GM18517 (cell line): Measurements from ENCODE around the gene PGS1.

Experiments
- ATAC-seq: cut with Tn5 transposase; IDR thresholded peaks from one replicate; pipeline ENCODE4 v1.9.1; 2021; ENCODE audit warnings: mild to moderate bottlenecking, moderate library complexity; ENCODE audit not compliant: unreplicated experiment

The PGS1 gene

DNA sequence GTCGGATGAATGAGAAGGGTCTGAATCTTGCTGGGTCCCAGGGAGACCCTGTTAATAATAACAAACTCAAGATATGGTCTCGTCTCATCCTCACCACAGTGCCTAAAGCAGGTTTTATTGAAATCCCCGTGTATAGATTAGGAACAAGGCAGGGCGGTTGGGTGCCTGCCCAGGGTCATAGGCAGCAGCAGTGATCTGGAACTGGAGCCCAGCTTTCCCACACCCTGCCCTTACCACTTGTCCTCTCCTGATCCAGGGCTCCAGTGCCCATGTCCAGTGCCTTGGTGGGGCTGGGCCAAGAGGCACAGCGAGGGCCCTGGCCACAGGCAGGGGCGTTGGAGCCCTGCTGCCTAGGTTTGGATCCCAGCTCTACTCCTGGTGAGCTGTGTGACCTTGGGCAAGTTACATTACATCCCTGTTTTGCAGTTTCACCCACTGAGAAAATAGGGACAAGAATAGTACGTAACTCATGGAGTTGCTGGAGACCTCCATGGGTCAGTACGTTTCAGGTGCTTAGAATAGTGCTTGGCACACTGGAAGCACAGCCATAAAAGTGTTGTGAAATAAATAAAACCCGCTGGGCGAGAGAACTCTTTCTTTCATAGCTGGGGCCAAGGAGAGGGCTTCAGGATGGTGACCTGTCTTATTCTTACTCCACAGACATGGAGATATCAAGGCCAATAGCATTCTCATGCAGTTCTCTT is 32.5 kb upstream of the PGS1 start:
- no peak for ATAC-seq

DNA sequence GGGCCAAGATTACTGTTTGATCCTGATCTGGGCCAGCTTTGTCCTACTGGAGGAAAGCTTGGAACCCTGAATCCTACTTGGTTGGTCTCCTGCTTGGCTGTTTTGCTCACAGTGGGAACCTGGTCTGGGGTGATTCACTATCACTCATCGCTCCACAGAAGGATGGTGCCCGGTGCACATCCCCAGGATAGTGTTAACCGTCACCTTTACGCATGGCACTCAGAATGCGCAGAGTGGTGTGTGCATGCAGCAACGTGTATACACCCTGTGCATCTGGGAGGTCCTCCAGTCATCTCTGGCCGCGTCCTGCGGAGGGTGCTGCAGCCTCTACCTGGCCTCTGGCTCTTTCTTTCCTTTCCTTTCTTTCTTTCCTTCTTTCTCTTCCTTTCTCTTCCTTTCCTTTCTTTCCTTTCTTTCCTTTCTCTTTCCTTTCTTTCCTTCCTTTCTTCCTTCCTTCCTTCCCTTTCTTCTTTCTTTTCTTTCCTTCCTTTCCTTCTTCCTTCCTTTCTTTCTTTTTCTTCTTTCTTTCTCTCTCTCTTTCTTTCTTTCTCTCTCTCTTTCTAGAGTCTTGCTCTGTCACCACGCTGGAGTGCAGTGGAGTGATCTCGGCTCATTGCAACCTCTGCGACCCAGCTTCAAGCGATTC is 31.7 kb upstream of the PGS1 start:
- no peak for ATAC-seq

DNA sequence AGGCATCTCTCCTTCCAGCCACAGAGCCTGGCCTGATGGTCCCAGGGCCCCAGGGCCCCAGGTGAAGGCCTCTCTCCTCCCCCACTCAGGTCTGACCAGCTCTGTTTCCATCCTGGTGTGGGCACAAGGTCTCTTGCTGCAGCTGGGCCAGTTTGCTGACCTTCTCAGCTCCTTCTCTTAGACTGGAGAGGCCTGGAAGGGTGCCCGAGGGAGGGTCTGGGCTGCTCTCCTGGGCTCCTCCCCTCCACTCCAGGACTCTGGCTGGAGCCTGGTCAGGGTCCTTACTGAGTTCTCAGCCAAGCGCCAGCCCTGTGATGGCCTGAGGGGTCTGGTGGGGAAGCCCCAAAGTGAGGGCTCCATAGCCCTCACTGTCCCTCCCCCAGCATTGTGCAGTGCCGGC is 31.0 kb upstream of the PGS1 start:
- no peak for ATAC-seq

DNA sequence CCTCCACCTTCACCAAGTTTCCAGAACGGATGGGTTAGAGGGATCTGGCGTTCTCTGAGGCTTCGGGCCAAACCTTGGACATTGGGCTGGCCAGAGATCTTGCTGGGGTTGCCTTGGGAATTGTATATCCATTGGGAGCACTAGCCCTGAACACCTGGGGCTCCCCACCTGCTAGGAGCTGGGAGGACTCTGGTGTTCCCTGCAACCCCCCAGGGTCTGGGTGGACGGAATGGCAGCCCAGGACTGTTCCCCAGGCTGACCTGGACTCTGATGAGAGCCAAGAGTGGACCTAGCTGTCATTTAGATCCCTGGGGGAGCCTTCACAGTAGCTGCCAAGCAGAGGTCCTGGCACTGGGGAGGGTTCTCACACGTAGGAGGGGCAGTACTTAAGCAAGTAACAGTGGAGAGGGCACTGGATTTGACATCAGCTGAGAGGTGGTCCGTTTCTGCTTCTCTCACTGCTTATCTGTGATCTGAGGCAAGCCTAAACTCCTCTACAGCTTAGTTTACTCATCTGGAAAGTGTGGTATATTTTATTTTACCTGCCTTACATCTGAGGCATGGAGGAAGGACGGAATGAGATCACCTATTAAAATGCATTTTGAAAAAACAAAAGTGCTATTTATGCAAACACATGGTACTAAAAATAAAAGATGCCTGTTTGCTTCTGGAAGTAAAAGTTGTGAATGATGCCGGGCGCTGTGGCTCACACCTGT is 30.2 kb upstream of the PGS1 start:
- ATAC-seq = no peak

DNA sequence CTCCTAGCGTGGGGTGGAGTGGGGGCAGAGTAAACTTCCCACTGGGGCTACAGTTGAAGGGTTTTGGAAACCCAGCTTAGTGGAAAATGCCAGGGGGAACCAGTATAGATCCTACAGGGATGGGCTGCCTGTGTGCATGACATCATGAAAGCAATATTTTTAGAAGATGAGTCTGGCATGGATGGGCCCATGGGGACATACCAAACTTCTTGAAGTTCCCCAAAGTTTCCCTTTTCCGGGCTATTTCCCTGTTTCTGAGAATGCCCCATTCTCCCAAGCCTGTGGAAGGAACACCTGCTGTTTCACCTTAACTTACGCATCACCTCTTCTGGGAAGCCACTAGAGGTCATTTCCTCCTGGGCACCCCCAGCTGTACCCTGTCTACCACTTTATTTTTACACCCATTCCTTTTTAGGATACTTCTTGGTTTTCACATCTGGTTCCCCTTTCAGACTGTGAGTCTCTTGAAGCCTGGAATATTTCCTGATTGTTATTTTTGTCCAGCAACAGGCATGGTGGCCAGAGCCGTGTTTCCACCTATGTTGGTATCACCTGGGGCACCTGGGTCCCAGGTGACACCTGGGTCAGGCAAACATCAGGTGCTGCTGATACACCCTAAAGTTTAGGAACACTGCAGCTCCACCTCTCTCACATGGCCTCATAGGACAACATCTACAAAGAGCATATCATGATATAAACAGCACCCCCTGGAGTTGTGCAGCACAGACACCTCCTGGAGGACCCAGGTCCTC is 28.4 kb upstream of the PGS1 start:
- ATAC-seq = no peak

DNA sequence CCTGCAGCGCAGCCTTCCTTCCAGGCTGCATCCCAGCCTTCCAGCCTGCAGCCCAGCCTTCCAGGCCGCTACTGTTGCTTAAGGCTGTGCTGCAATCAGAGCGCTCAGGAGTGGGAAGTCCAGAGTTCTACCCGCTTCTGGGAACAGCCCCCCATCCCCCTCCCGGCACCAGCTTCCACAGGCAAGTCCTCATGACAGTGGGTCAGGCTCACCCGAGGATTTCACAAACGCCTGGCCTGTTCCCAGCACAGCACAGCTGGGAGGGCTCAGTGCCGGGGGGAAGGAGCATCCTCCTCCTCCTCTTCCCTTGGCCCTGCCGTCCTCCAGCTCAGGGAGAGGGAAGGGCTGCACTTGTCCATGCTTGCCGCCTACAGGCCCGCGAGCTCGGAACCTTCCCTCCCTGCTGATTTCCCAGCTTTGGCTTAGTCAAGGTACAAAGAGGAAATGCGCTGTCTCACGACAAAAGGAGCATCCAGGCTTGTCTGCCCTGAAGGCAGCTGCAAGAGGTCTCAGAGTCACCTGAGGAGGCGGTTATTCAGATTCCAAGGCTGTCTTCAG is 26.9 kb upstream of the PGS1 start:
- ATAC-seq = no peak

DNA sequence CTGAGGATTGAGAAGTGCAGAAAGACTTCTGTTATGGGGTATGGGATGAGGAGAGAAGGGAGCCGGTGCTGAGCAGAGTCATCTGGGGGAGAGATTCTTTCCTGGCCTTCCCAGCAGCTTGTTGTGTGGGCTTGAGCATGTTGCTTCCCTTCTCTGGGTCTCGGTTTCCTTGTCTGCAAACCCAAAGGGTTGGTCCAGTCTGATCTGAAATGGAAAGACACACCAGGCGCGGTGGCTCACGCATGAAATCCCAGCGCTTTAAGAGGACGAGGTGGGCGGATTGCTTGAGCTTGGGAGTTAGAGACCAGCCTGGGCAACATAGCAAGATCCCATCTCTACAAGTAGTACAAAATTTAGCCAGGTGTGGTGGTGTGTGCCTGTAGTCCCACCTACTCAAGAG is 24.6 kb upstream of the PGS1 start:
- ATAC-seq = no peak

DNA sequence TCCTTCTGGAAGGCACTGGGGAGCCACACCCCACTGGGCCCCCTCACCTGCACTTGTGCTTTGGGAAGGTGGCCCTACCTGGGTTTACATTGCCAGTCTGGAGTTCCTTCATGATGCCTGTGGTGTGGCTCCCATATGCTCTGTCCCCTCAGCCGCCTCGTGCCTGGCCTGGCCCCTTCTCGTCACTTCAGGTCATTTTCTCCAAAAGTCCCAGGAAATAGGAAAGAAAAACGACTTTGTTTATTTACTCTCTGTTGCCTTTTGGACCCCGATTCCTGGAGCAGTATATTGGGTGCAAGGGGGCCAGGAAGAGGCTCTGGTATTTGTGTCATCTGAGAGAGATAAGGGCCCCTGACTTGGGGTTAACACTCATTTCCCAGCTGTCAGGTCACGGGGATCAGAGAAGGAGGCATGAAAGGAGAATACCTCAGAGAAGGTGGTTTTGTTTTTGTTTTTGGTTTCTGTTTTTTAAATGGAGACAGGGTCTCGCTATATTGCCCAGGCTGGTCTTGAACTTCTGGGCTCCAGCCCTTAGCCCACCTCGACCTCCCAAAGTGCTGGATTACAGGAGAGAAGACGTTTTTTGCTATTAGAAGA is 23.3 kb upstream of the PGS1 start:
- ATAC-seq = no peak

DNA sequence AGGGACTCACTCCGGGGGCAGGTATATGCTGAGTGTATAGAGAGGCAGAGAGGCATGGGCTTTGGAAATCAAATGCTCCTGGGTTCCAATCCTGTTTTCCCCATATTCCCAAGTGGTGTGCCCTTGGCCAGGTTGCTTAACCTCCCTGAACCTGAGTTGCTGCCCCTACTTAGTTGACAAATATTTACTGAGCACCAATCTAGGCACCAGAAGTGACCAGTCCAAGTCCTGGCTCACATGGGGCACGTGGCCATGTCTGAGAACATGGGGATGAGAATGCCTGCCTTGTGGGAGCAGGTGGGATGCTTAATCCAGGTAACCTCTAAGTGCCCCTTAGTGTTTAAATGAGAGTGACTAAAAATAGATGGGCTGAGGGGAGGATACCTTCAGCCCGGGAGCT is 22.7 kb upstream of the PGS1 start:
- no peak for ATAC-seq

DNA sequence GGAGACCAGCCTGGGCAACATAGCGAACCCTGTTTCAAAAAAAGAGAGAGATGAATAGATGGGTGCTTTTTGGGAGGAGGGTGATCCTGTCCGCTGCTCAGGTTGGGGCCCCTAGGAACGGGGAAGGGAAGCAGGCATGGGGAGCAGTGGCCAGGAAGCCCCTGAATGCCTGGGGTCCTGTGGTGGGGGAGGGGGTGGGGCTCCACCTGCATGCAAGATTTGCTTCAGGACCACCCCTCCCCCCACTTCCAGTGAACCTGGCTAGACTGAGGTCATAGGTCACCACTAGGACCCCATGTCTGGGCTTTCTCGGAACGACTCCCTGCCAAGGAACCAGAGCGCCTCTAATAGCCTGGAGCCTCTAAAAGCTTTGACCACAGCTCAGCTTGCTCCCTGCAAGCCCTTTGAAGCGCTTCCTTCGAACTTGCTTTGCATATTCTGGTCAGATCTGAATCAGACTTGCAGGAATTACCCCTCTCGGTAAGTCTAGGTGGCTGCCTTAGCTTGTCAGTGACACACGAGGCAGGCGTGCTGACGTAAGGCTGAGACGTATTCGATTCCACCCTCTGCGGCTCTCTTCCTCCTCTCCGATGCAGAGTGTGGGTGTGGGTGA is 22.2 kb upstream of the PGS1 start:
- peak; percentile 77 for ATAC-seq

DNA sequence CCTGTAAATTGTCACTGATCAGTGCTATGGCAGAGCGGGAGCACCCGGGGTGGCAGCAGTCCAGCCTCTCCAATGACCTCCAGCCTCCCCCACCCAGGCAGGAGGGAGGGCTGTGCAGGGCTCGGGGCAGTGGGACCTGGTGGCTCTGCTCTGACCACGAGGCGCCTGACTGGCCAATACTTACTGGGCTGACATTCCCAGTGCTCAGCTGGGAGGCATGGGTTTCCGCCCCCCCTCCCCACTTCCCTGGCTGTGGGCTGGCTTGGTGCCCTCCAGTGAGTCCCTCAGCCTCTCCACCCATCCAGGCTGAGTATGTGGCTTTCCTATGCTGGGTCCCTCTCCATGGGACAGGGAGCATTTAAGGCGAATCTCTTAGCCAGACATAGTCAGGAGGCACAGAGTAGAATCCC is 21.3 kb upstream of the PGS1 start:
- no peak for ATAC-seq

DNA sequence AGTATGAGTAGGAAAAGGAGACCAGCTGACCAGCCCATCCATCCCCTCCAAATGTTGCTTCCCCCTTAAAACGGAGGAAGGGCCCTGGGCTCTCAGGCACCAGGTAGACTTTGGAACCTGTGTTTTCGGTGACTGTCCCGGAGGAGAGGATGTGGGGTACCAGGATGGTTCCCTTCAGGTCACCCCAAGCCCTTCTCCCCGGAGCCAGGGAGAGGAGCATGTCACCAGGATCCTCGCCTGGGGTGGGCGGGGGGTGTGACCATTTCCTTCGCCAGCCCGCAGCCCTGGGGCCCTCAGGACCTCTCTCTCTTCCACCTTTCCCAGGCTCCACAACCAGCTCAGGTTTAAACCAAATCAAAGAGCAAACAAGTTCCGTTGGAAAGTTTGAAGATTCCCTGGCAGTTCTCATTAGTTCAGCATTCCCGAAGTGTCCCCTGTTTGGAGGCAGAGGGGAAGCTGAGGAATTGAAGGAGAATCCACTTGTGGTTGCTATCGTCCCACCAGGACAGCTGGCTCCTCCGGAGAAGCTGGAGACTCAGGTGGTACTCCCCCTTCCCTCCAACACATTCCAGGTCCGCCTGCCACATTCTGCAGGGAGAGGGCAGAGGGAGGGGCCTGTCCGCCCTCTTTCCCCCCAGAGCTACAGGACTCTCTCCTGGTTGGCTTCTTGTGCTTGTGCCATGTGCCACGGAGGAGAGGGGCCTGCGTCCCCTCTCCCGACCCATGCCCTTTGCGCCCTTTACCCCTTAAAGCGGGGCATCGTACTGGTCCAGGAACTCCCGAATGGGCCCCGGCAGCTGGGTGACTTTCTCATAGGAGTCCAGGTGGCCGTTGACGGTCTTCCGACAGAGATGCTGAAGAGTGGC is 20.5 kb upstream of the PGS1 start:
- no peak for ATAC-seq

DNA sequence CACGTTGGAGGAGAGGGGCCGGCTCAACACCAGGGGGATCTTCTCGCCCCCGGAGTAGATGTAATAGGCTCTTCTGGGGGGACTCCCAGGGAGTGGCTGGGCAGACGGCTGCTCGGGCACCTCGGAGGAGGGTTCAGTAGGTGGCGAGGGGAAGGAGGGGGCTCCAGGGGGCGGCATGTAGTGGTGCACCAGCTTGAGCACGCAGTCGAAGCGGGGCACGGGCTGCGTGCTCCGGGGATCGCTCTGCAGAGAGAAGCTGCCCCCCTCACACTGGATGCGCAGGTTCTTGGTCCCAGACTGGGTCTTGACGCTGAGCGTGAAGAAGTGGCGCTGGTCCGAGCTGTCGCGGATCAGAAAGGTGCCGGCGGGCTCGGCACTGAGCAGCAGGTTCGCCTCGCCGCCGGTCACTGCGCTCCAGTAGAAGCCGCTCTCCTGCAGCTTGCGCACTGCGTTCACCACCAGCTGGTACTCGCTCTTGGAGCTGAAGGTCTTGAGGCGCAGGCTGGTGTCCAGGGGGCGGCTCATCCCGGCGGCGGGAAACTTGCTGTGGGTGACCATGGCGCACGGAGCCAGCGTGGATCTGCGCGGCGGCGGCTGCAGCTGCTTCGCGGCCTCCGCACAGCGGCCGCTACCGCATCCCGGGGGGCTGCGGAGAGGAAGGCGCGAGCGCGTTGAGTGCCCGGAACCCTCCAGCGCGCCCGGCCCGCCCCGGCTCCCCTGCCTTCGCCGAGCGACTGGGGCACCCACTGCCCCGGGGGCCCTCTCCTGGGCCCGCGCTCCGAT is 19.7 kb upstream of the PGS1 start:
- ATAC-seq = no peak

DNA sequence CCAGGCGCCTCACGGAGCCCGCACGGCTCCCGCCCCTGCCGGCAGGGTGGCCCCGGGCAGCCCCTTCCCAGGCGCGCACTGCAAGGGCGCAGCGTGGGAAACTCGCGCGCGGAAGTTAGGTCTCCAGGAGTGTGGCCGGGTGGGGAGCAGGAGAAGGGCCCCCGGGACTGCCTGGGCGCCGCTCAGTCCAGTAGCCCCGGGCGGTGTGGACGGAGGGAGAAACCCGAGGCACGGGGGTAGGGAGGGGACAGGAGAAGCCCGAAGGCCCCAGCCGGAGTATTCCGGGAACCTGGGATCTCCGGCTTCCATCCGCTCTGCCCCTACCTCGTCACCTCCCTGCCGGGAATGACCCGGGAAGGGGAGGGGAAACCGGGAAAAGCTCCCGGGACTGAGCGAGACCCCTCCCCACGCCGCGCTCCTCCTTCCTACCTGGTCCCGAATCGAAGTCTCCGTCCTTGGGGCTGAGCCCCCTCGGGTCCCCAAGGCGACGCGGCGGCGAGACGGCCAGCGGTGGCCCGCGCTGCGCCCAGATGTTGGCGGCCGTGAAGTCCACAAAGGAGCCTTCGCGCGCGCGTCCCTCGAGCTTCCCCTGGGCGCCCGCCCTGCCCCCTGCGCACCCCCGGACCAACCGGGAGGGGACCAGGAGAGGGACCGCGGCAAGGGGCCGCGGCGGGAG is 19.0 kb upstream of the PGS1 start:
- ATAC-seq = no peak

DNA sequence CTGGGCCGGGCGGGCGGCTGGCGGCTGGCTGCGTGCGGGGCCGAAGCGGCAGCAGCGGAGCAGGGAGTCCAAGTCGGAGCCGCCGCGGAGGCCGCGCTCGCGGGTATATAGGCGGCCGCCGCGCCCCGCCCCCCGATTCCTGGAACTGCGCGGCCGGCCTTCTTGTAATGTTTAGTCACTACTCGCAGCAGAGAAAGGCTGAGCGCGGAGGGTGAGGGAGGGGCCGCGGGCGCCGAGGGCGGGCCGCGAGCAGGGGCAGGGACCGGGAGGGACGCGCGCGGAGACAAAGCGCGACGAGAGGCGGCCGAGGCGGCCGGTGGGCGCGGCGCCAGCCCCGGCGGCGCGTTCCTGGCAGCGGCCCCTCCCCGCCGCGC is 18.5 kb upstream of the PGS1 start, which contains the start of gene SOCS3:
Gene SOCS3, minus strand, starts transcription at position 81 of the 374 bp plus-strand sequence. CDS start 982 bp downstream, outside the sequence.
- ATAC-seq = no peak

DNA sequence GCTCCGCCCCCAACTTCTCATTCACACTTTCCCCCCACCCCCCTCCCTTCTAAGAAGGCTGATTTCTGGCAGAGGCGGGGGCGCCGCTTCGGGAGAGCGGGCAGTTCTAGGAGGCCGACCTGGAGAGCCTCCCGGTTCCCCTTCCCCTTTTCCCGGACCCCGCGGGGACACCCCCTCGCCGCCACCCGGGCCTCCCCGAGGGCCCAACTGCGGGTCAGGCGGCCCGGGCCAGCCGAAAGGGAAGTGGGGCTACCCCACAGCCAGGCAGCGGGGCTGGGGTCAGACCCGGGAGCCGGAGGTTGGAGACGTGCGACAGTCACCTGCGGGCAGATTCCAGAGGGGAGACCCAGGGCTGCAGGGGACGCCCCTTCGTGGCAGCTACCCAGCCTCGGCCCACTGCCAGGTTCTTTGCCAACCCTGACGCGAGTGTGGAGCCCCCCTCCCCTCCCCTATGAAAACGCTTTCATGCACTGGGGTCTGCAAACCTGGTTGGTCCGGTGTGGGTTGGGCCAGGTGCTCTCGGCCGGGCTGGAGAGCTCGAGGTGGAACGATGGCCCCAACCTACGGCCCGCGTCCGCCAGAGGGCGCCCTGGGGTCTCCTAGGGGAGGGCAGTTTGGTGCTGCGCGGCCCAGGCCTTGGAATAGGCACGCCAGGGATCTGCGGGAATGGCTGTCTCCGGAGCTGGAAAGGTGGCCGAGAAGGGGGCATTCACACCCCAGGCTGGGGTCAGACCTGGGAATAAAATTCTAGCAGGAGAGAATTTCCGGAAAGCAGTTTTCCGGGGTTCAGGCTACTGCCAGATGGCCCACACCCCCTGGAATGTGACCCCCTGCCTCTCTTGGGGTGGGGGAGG is 17.9 kb upstream of the PGS1 start:
- no peak for ATAC-seq

DNA sequence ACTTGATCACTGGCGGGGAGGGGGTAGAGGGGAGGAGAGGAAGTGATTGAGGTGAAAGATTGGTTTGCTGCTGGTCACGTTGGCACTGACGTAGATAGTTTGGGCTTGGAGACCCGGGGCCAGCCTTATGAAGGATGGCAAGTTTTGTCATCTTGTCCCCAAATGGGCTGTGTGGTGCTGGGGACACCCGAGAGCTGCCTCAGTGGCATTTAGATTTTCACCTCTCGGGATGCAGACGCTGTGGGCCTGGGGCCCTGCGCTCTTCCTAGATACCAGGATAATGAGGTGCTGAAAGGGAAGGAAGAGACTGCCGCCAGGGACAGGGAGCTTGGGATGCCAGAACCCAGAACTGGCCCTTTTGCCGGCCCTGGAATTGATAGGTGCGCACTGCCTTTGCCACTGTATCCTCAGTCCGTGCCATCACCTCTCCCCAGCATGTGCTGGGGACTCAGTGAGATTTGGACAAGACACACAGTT is 17.2 kb upstream of the PGS1 start:
- no peak for ATAC-seq
